ENCODE measurements around the gene LRRC4.

LRRC4 gene

DNA sequence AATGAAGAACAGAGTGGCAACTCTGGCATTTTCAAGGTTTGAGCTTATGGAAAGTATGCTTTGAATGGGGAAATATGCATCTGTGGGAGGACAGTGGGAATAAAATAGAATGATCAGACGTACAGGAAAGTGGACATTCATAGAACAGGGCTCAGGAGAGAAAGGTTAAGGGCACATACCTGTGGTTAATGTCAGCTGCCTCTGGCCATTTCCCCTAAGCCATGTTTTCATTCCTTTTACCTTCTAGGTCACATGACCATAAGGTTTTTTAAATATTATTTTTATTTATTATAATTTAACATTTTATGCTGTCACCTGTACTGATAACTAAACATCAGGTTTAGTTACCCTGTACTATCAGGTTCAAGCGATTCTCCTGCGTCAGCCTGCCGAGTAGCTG, 52.8 kb downstream of the LRRC4 start:
- TF ChIP-seq ELF4 (IDR thresholded peaks at IDR 0.05), result 0 out of 2 replicates have a peak, but pooled peaks have one; percentile 18
- TF ChIP-seq FOXK2 (IDR thresholded peaks at IDR 0.05), result no peak
- CTCF ChIA-PET, result no interaction called here
- no peak for DNase-seq (ENCODE audit: extremely low spot score)

More for the DNA sequence above, 52.8 kb downstream of the LRRC4 start:
- POLR2A ChIA-PET, result no interaction called here
